Transverse colon (tissue), 4 donors: ENCODE results near the gene OR4F15. TPM values are rescaled to one million over a fixed set of nuclear protein-coding genes. Genes with fewer than 3 reads are reported as not detected.
A peak's percentile ranks its signal among the peaks of the same experiment; 100 is the strongest.
"Not testable (repeated sequence)": the region's sequence is repeated elsewhere in the genome, so short reads cannot be mapped to it uniquely, and the experiment has no call there.

ENCODE experiments used
- DNase-seq: peaks from one replicate; pipeline ENCODE4 v3.0.0-alpha.2; 2019
- H3K27ac ChIP-seq, 4 donors: fragments of 200-600 bp; sonication (generic); 2 replicates each; pipeline ENCODE4 v1.5.1; 2016 to 2018; ENCODE audit warnings: inconsistent platforms in 4 of 4
- H3K27me3 ChIP-seq: fragments of 200-600 bp; sonication (generic); 2 replicates; pipeline ENCODE4 v1.5.1; 2017; ENCODE audit warnings: inconsistent platforms
- H3K36me3 ChIP-seq, 4 donors: fragments of 200-600 bp; sonication (generic); 2 replicates each; pipeline ENCODE4 v1.5.1; 2017 to 2019; ENCODE audit warnings: inconsistent platforms in 4 of 4
- H3K4me1 ChIP-seq, 4 donors: fragments of 200-600 bp; sonication (generic); 2 replicates each; pipeline ENCODE4 v1.5.1; 2017 to 2020; ENCODE audit warnings: inconsistent platforms in 4 of 4
- H3K4me3 ChIP-seq, 4 donors: fragments of 200-600 bp; sonication (generic); 1 replicate in 1 of 4; 2 replicates in 3 of 4; pipeline versions ENCODE4 v1.5.1 to v1.6.1; 2017 to 2019; ENCODE audit warnings: inconsistent platforms in 4 of 4
- H3K9me3 ChIP-seq, 2 donors: fragments of 200-600 bp; sonication (generic); 2 replicates each; pipeline ENCODE4 v1.5.1; 2017 to 2019; ENCODE audit warnings: inconsistent platforms in 2 of 2
- CTCF ChIP-seq, 5 experiments: fragments of 200-600 bp in 3 of 5; fragments of 450-650 bp in 2 of 5; sonication (generic) in 3 of 5; IDR thresholded peaks; 1 replicate in 2 of 5; 2 replicates in 3 of 5; pipeline ENCODE4 v1.5.1; 2016 to 2017; ENCODE audit warnings: antibody characterized with exemption in 5 of 5, inconsistent platforms in 3 of 5, mild to moderate bottlenecking in 2 of 5, moderate library complexity in 1 of 5
- EP300 ChIP-seq: sonication (generic); formaldehyde crosslinking; IDR thresholded peaks from one replicate; pipeline ENCODE4 v1.6.1; 2017; ENCODE audit warnings: antibody characterized with exemption, low read depth
- POLR2A ChIP-seq: fragments of 450-650 bp; IDR thresholded peaks from one replicate; pipeline ENCODE4 v1.6.1; 2016; ENCODE audit warnings: antibody characterized with exemption, mild to moderate bottlenecking, moderate library complexity
- POLR2AphosphoS5 ChIP-seq, 3 donors: sonication (generic); formaldehyde crosslinking; IDR thresholded peaks; one replicate each; pipeline ENCODE4 v1.6.1; 2016; ENCODE audit warnings: antibody characterized with exemption in 3 of 3
- WGBS, 2 donors: methylation state at CpG; one replicate each; pipeline ENCODE4 v1.1.5; 2018; ENCODE audit warnings: low coverage in 1 of 2; 5-methylcytosine and 5-hydroxymethylcytosine counted together
- in situ Hi-C, 4 donors: fragments of 200-750 bp; cut with MboI; loops; one replicate each; pipeline versions ENCODE4 v1.15.0 to v1.15.1; 2017; ENCODE audit warnings: low sequenced_read_pairs in 3 of 4, low pct_ligation_motif_present in 1 of 4, low pct_unique_long_range_greater_than_20kb in 1 of 4
- intact Hi-C: fragments of 100-400 bp; cut with DNase I; formaldehyde crosslinking; loops from one replicate; pipeline ENCODE4 v1.15.1; 2023; ENCODE audit warnings: low total_unique reads
- total RNA-seq, 4 donors: library from RNA; depleted of rRNA; stranded (reverse); fragments of >200 nt; gene quantifications; one replicate each; pipeline ENCODE4 v1.1.0, GENCODE V29; 2016

OR4F15 gene
- total RNA-seq, 4 donors from 2014 or later, result not detected

GRCh38 chr15:101767083-101767640 lies 44.8 kb upstream of the OR4F15 start:
- intact Hi-C loops, H3K27me3 ChIP-seq, H3K9me3 ChIP-seq, H3K27ac ChIP-seq, H3K36me3 ChIP-seq, H3K4me3 ChIP-seq, DNase-seq, H3K4me1 ChIP-seq: not testable (repeated sequence)
- in situ Hi-C loops, result loop anchor here in 1 of 4 donors (10.0 kb wide), 1 partner anchor 1972 kb away; no protein-coding TSS in a partner anchor
- WGBS, 2 donors, result 73% methylated on average over 7 of the region's 11 CpGs; no CpG with 5 or more reads in 1 of the 2 donors
- peak in 3 of 5 experiments; percentile 4 to 43 (median 39) for TF ChIP-seq CTCF (IDR thresholded peaks at IDR 0.05)

DNA sequence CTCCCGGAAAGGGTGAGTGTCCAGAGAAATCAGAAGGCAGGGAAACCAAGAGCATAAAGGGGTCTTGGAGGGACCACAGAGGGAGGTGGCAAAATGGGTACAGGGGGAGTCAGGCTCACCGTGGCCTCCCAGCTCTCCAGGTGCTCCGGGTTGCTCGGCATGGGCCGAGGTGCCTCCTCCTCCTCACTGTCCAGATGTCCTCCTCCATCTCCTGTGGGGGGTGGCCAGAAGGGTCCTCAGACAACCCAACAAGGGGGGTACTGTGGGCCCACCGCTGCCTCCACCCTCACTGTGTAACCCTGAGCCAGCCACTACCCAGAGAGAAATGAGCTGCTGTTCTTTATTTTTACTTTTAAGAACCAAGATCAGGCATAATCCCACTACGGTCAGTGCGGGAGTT lies 39.1 kb upstream of the OR4F15 start:
- in situ Hi-C loops, result no loop called here
- H3K36me3 ChIP-seq, result no peaks in the 10 kb centered on the region
- H3K27ac ChIP-seq, result no peak overlapping the region
- TF ChIP-seq EP300 (no peak), POLR2A (no peak), POLR2AphosphoS5 (IDR thresholded peaks at IDR 0.05) (no peak), CTCF (IDR thresholded peaks at IDR 0.05) (no peak)
- H3K9me3 ChIP-seq, result no peaks in the 10 kb centered on the region
- no peak for DNase-seq
- no peaks in the 10 kb centered on the region for H3K27me3 ChIP-seq
- H3K4me1 ChIP-seq, result no peaks in the 10 kb centered on the region
- no peak overlapping the region for H3K4me3 ChIP-seq
- 91 to 98% methylated on average over 8 of the region's 8 CpGs for WGBS, 2 donors
- intact Hi-C loops, result no loop called here

- no peaks in the 10 kb centered on the region for H3K9me3 ChIP-seq
- no peaks in the 10 kb centered on the region for H3K4me1 ChIP-seq
- 56% methylated on average over 7 of the region's 7 CpGs; no CpG with 5 or more reads in 1 of the 2 donors for WGBS, 2 donors
- TF ChIP-seq EP300 (no peak), CTCF (IDR thresholded peaks at IDR 0.05) (peak in 2 of 5 experiments; percentile 26 to 34)
- no peaks in the 10 kb centered on the region for H3K36me3 ChIP-seq
- intact Hi-C loops (no loop called here), in situ Hi-C loops (no loop called here)
- H3K27me3 ChIP-seq, result no peaks in the 10 kb centered on the region
- DNase-seq, result peak; percentile 23
- H3K27ac ChIP-seq, result no peak overlapping the region
- no peak overlapping the region for H3K4me3 ChIP-seq
These were observed 38.4 kb upstream of the OR4F15 start for GRCh38 chr15:101773496-101774100.

DNA sequence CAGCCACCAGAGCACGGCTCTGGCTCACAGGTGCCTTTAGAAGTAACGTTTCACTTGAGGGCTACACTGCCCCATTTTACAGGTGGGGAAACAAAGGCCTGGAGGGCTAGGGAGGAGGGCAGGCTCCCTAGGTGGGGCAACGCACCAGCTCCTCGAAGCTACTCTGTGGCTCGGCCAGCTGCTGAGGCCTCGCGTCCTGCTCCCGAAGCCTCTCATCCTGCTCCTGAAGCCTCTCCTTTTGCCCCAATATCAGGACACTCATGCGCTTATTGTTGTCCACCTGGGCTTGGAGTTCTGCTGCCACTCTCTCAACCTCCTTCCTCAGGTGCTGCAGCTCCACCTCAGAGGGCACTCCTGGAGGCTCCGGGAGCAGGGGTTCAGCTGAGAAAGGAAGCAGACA lies 36.9 kb upstream of the OR4F15 start:
- Histone ChIP-seq H3K36me3 (no peaks in the 10 kb centered on the region), H3K27ac (no peak overlapping the region), H3K4me3 (no peak overlapping the region), H3K9me3 (no peaks in the 10 kb centered on the region), H3K27me3 (no peaks in the 10 kb centered on the region), H3K4me1 (peaks cover 0 to 4% (median 0%) of the 10 kb centered on the region in 4 donors)
- no peak for DNase-seq
- intact Hi-C loops (no loop called here), in situ Hi-C loops (no loop called here)
- no peak for TF ChIP-seq POLR2AphosphoS5 (IDR thresholded peaks at IDR 0.05)
- WGBS, 2 donors, result 91% methylated on average over 10 of the region's 10 CpGs; no CpG with 5 or more reads in 1 of the 2 donors

DNA sequence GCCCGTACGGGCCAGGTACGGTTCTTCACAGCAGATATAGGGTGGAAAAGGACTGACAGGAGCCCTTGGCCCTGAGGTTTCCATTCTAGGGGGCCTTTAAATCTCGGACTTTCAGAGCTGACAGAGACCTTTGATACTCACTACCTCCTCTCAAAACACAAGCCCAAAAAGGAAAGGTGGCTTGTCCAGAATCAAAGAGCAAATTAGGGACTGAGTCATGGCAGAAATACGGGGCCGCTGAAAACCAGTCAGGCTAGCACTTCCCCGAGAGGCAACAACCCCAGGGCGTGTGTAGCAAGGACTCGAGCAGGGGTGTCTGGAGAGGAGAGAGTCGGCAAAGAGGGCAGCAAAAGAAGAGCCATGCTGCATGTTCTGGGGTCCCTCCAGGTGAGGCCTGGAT lies 33.4 kb upstream of the OR4F15 start:
- H3K36me3 ChIP-seq, in situ Hi-C loops, H3K4me1 ChIP-seq, DNase-seq, H3K9me3 ChIP-seq, H3K27ac ChIP-seq, H3K4me3 ChIP-seq, intact Hi-C loops, H3K27me3 ChIP-seq: not testable (repeated sequence)
- WGBS, 2 donors, result 82 to 89% methylated on average over 4 to 10 of the region's 10 CpGs

DNA sequence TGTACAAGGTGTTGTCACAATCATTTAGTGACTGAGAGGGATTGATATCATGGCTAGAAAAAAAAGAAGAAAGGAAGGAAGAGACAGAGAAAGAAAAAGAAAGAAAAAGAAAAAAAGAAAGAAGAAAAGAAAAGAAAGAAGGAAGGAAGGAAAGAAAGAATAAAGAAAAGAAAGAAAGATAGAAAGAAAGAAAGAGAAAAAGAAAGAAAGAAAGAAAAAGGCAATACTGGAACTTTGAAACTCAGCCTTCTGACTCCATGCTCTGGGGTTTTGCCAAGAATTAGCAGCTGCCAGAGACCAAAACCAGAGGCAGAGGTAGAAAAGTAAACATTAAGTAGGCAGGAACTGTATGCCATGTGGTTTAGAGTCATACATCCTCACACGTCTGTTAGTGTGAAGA lies 31.8 kb upstream of the OR4F15 start:
- DNase-seq, H3K4me1 ChIP-seq, H3K27me3 ChIP-seq, H3K36me3 ChIP-seq, H3K27ac ChIP-seq, H3K4me3 ChIP-seq, intact Hi-C loops, in situ Hi-C loops, H3K9me3 ChIP-seq: not testable (repeated sequence)
- WGBS, 2 donors, result 0 to 5% methylated on average over 1 of the region's 1 CpG
